ENCODE measurements around the gene NR2E3.

GRCh38 chr15:71777216-71777943 lies 33.0 kb upstream of the NR2E3 start:
- TF ChIP-seq CTCF (IDR thresholded peaks at IDR 0.05) (no peak), EZH2 (IDR thresholded peaks at IDR 0.05) (no peak)

All from neural progenitor cell (in vitro differentiated cells).